GM18505 (cell line): Measurements from ENCODE around the gene PRRX2.
"Not testable (repeated sequence)": the region's sequence is repeated elsewhere in the genome, so short reads cannot be mapped to it uniquely, and the experiment has no call there.

ENCODE experiments used
- ATAC-seq: cut with Tn5 transposase; IDR thresholded peaks from one replicate; pipeline ENCODE4 v1.9.1; 2021; ENCODE audit not compliant: unreplicated experiment
- POLR2A ChIP-seq: IDR thresholded peaks from 4 replicates; pipeline ENCODE4 v1.6.1; 2011; ENCODE audit warnings: borderline replicate concordance; ENCODE audit not compliant: insufficient read depth, insufficient read length; ENCODE audit errors: extremely low read depth

The PRRX2 gene

DNA sequence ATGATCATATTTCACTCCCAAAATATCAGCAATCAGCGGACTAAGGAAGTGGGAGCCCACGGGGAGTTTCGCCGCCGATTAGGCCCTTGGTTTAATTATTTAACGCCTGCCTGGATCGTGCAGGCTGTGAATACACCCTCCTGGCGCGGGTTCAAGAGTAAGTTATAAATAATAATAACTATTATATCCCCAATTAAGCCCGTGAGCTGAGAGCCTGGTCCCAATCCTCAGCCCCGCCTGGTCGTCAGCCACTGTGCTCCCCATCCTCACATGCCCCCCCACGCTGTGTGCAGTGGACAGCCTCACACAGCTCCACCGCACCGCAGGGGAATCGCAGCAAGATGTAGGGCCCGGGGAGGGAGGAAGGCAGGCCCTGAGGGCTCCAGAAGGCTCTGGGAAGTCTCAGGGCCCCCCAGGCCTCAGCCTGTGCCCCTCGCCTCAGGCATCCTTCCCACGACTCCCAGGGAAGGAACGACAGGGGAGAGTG lies 10.8 kb upstream of the PRRX2 start:
- TF ChIP-seq POLR2A = no peak
- ATAC-seq = no peak

DNA sequence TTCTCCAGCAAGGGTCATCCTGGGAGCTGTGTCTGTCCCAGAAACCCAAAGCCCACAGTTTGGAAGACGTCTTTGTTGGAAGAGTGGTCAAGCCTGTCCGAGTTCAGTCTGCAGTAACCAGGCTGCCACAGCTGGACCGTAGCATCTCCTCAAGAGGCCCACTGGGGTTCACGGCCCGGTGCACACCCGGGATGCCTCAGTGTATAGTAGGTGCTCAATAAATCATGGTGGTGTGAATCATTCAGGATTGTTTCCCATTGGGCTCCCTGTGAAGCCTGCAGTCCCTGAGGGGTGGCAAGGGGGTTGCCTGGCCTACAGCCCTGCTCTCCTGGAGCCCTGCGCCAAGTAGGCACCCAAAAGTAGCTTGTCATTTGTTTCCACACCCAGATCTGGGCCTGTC lies 10.3 kb upstream of the PRRX2 start:
- ATAC-seq = no peak
- TF ChIP-seq POLR2A = no peak

- ATAC-seq = no peak
- TF ChIP-seq POLR2A = no peak
Measured at GRCh38 chr9:129655696-129656095, 9.8 kb upstream of the PRRX2 start.

- TF ChIP-seq POLR2A = no peak
- no peak for ATAC-seq
Measured at GRCh38 chr9:129656795-129657390, 8.6 kb upstream of the PRRX2 start.

- TF ChIP-seq POLR2A = no peak
- no peak for ATAC-seq
Measured at GRCh38 chr9:129661029-129661428, 4.4 kb upstream of the PRRX2 start.

GRCh38 chr9:129662239-129662638 lies 3.2 kb upstream of the PRRX2 start:
- not testable (repeated sequence) for ATAC-seq

DNA sequence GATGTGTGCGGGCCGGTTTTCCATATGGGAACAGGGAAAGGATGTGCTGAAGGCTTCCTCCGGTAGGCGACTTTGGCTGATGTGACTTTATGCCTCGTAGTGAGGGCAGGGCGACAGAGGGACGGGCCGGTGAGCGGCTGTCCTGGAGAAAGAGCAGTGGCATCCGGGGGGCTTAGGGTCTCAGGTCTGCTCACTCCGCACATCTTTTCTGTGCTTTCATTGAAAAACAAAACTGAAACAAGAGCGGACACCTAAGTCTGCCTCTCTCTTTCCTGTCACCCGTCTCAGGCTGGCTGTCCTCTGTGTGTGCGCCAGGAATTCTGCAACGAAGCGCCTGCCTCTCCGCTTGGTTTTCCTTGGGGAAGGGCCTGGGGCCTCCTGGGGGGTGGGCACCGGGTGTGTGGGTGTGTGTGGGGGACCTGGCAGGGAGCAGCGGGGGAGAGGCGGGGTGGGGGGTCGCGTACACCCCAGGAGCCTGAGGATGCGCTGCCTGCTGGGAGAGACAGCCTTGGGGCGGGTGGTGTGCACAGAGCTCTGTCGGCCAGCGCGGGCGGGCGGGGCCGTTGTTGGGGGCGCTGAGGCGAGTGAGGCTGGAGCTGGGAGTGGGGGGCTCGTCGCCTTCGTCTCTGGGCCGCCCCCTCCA lies 580 bp upstream of the PRRX2 start:
- ATAC-seq = no peak
- TF ChIP-seq POLR2A = no peak

DNA sequence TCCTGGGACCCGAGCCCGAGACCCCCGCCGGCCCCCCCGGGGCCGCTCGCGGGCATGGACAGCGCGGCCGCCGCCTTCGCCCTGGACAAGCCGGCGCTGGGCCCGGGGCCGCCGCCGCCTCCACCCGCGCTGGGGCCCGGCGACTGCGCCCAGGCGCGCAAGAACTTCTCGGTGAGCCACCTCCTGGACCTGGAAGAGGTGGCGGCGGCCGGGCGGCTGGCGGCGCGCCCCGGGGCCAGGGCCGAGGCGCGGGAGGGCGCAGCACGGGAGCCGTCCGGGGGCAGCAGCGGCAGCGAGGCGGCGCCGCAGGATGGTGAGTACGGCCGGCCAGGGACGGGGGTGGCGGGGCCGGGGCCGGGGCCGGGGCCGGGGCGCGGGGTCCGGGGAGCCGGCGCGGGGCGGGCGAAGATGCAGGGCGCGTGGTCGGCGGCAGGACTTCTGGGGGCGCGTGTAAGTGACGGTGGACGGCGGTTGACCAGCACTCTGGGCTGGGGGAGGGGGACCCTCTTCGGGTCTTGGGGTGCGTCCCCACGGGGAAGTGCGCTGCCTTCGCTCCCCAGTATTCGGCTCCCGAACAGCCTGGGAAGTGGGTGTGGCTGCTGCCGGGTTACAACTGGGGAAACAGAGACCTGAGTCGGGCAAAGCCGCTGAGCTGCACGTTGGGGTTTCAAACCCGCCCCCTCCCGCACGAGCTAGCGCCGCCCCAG lies 520 bp downstream of the PRRX2 start:
- no peak for TF ChIP-seq POLR2A
- ATAC-seq = no peak

DNA sequence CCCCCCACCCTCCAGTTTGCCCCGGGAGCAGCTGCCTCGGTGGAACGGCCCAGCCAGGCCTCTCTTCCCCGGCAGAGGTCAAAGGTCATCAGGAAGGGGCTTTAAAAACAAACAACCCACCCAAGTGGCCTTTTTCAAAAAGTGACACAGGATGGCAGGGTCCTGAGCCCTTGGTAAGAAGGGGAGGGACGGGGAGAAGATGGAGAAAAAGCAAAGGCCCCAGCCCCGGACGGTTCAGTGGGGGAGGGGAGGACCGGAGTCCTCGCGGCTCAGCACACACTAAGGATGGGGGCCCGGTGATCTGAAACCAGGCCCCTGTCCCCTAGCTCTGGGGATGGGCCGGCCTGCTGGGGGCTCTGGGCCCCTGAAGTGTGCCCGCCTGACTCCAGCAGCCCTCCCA lies 1.1 kb downstream of the PRRX2 start:
- no peak for TF ChIP-seq POLR2A
- ATAC-seq = no peak

DNA sequence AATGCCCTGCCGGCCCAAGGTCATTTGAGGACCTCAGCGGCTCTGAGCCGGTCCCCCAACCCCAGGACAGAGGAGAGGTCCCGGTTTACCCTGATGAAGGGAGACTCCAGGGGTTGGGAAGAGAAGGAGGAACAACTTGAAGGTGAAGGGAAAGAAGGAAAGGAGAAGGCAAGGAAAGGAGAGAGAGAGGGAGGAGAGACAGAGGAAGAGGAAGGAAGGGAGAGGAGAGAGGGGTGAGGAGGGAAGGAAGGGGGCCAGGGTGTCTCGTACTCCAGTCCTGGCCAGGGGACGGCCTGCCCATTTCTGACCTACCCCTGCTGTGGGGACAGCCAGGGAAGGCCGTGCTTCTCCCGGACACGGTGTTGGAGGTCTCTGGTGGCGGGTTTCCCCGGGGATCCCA lies 1.9 kb downstream of the PRRX2 start:
- ATAC-seq = no peak
- TF ChIP-seq POLR2A = no peak

DNA sequence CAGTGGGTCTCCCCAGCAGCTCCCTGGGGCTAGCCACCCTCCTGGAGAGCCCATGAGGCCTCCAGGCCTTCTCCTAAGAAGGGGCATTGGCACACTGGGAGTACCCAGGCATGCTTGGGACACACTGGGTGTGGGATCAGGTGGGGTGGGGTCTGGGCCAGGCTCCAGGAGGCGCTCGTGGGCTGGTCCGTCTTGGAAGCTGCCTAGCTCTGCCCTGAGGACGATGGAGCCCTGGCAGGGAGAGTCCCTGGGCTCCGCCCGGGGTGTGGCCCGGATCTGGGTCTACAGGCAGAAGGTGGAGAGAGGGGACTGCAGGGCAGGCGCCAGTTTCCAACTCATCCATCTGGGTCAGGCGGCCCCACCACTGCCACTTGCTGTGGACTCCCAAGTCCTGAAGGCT lies 2.4 kb downstream of the PRRX2 start:
- no peak for TF ChIP-seq POLR2A
- ATAC-seq = no peak

DNA sequence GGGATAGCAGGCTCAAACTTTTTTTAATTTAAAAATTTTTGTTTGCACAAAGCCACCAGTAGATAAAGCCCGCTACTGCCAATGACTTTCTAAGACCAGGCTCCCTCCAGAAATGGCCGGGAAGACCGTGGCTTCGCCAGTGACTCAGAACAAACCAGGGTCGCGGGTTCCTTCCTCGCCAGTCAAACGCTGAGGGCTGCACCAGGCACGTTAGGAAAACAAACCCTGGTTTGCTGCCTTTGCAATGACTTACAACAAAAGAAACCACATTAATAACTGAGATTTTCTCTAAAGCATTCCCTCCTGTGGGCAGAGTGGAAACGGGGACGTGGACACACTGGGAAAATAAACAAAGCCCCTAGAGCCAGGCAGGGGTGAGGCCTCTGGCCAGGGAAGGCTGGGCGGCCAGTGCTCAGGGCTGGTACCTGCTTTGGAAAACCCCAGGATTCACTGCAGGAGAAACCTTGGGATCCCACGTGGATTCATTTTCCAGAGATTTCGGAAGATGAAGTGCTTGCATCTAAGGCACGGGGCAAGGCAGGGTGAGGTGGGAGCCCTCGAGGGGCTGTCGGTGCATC lies 3.8 kb downstream of the PRRX2 start:
- TF ChIP-seq POLR2A = no peak
- no peak for ATAC-seq

GRCh38 chr9:129669946-129670345 lies 4.5 kb downstream of the PRRX2 start:
- ATAC-seq = no peak
- TF ChIP-seq POLR2A = no peak

DNA sequence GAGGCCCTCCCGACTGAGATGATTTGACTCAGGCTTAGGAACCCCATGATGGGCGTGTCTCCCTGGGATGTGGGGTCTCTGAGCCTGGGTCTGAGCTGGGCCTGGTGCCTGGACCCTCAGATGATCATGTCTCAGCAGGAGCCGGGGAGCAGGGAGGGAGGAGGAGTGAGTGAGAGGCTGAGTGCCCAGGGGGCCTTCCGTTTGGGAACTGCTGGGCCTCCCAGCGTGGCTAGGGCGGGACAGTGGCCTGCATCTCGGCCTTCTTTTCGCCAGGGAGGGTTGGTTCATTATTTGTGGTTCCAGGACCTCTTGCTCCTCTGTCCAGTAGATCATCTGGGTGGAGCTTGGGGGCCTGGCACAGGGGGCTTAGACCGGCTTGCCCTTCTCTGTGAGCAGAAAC lies 5.6 kb downstream of the PRRX2 start:
- TF ChIP-seq POLR2A = no peak

More for the DNA sequence above, 5.6 kb downstream of the PRRX2 start:
- ATAC-seq = no peak
